Stimulated activated CD8-positive, alpha-beta memory T cell treated with anti-CD3 and anti-CD28 coated beads, Interleukin-4, amount 100 ng/mL, for 24 hours (primary cell): ENCODE results near the gene RABGAP1L.
"Not testable (repeated sequence)": the region's sequence is repeated elsewhere in the genome, so short reads cannot be mapped to it uniquely, and the experiment has no call there.

Experiments used
- DNase-seq: peaks from one replicate; pipeline ENCODE4 v3.0.0-alpha.2; 2020; ENCODE audit warnings: low read depth

Gene RABGAP1L

DNA sequence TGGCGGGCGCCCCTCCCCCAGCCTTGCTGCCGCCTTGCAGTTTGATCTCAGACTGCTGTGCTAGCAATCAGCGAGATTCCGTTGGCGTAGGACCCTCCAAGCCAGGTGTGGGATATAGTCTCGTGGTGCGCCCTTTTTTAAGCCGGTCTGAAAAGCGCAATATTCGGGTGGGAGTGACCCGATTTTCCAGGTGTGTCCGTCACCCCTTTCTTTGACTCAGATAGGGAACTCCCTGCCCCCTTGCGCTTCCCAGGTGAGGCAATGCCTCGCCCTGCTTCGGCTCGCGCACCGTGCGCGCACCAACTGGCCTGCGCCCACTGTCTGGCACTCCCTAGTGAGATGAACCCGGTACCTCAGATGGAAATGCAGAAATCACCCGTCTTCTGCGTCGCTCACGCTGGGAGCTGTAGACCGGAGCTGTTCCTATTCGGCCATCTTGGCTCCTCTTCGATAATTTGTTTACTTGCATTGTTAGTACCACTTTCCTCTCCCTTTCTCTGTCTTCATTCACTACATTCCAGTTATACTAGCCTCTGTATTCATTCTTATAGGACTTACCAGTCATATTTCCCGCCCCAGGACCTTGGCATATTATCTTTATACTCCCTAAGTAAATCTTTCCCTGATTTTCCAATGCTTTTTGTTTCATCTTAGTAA is 79.7 kb downstream of the RABGAP1L start:
- DNase-seq, result not testable (repeated sequence)

- DNase-seq, result no peak
Observed at GRCh38 chr1:174239541-174239940, 80.2 kb downstream of the RABGAP1L start.

DNA sequence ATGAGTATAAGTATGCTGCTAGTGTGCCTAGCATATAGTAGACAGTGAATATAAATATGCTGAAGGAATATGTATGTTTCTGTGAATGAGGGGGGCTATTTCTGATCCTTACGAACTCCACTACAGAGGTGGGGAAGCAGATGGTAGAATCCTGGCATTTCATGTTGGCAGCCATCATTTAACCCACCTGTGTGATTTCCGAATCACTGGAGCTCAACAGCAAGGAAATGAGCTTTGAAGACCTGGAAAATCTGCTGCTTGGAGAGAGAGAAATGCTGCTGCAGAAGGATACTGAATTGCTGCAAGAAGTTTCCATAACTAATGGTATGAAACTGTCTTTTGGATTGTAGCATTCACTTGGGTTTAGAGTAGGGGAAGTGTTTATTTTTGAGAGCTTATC is 83.5 kb downstream of the RABGAP1L start:
- DNase-seq, result no peak

DNA sequence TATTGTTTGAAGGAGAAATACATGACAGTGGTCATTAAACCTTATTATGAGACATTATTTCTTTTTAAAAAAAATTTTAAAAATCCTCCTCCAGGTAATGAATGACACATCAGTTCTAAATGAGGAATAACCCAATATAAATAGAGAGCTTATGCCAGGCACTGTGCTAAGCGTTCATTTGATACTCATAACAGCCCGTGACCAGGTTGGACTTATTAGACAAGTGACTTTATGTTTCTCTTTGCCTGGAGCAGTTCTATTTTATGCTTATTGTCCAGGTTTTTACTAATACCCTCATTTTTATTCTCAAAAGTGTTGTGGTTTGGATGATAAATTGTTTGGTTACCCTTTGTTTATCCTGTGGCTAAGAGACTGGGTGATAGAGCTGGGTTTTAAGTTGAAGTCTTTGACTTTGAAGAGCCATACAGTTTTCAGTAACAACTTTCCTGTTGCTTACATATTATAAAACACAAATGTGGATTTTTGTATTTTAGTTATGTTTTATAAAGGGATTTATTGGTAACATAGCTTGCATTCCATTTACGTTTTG is 84.2 kb downstream of the RABGAP1L start:
- DNase-seq, result no peak

- no peak for DNase-seq
Observed at GRCh38 chr1:174244017-174244416, 84.7 kb downstream of the RABGAP1L start.

DNA sequence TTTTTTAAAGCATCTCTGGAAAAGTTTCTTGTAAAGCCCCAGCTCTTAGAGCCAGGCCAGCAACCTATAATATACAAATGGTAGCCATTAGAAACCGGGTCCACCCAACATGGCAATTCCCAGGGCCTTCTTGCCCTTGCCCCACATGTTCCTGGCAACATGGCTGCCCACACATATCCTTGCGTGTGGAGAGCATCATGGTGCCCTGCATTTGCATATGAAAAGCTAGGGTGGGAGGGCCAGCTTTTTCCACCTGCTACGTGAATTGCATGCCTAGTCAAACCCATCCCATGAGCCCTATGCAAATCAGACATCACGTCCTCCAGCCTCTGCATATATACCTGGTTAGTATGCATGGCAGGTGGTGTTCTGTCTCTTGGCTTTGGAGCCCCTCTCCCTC is 88.2 kb downstream of the RABGAP1L start:
- DNase-seq, result no peak

GRCh38 chr1:174248041-174248440 is 88.7 kb downstream of the RABGAP1L start:
- no peak for DNase-seq

DNA sequence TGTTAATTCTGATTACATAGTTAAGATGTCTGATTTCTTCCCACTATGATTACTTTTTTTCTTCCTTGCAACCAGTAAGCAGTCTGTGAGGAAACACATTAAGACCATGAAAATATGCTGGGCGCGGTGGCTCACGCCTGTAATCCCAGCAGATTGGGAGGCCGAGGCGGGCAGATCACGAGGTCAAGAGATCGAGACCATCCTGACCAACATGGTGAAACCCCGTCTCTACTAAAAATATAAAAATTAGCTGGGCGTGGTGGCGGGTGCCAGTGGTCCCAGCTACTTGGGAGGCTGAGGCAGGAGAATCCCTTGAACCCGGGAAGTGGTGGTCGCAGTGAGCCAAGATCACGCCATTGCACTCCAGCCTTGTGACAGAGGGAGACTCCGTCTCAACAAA is 97.1 kb downstream of the RABGAP1L start:
- not testable (repeated sequence) for DNase-seq

GRCh38 chr1:174258148-174258550 is 98.8 kb downstream of the RABGAP1L start:
- peak; percentile 18 for DNase-seq

DNA sequence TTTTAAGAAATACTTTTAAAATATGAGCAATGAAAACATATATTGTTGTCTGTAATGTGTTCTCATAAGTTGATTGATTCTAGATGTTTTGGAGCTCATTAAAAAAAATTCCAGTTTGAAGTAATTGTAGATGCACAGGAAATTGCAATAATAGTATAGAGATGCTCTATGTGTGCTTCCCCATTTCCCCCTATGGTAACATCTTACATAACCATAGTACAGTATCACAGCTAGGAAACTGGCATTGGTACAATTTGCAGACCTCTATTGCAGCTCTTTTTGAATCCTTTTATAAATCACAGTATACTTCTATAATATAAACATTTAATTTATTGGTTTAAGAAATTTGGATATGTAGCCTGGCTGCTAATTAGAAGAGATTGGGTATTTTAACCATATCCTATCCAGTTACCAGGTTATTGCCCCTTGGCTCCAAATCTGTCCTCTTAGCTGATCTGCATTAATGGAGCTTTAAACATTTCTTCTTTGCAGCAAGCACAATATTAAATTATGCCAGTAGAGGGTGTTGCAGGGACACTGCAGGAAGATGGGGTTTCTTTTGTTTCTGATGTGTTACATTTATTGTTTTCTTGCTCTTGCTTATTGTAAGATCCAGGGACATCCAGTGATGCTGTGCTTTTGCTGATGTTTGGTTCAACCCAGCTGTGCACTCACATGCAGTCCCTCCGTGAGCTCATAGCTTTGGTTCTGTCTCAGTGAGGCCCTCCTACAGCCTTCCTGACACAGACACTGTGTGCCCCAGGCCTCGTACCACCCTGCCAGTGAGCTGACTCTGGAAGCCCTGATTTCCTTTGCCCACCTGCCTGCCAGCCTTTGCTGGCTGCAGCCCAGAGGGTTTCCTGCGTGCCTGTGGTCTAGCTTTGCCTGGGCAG is 103.3 kb downstream of the RABGAP1L start:
- no peak for DNase-seq

- no peak for DNase-seq
Observed at GRCh38 chr1:174265282-174265681, 106.0 kb downstream of the RABGAP1L start.

DNA sequence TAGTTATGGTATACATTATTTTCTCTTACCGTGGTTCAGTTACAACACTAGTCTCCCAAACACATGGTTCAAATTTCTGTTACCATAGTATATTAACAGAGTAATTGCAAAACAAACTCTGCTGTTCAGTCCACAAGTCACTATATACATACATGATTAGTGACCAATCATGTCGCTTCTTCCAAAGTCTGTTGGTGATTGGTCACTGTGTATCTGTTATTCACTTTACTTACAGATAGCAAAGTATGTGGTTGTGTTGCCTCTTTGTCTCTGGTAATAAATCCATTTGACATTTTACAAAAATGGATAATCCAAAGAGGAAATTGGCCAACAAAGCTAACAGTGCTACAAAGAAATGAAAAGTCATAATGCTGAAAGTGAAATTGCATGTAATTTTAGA is 107.2 kb downstream of the RABGAP1L start:
- no peak for DNase-seq

DNA sequence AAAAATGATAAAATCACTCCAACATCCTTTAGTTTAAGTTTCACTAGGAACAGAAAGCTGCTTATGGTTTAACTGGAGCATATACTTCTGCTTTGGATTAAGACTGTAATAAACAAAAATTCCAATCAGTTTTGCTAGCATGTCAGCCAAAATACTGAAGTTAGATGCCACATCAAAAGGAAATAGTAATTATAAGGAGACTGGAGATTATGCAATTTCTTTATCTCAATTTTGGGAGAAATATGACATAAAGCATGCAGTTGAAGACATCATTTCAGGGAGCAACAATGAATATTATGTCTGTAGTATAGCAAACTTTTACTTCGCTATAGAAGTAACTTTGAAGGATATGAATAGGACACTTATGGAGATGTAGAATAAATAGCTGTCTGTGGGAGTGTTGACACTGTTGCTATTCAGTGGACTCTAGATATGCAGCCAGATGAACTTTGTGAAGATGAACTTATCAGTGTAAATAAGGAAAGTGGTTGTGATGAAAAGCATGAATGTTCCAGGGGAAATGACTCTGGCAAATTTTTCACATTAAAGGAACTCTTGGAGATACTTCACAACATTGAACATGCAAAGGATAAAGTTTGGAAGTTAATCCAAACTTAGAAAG is 107.8 kb downstream of the RABGAP1L start:
- no peak for DNase-seq

DNA sequence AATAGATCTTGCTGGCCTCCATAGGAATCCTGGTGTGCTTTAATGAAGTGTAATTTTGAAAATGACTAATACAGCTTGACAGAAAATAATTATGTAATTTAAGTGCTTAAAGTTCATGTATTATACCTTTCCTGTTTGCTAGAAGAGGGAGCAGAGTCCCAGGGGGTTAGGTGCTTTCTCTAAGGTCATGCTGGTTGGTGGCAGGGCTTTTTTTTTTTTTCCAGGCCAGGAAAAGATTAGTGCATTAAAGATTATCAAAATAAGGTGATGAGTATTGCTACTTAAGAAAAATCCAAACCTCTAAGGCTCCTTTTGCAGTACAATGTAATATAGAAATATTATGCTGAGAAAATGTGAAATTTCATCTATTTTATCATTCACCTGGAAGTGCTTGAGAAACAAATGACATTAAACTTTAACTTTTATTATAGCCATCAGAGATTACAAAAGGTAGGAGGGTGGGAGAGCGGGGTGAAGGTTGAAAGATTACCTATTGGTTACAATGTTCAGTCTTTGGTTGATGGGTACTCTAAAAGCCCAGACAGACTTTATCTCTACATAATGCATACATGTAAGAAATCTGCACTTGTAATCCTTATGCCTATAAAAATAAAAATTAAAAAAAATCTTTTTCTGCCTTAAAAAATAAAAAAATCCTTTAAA is 110.8 kb downstream of the RABGAP1L start:
- DNase-seq, result no peak

GRCh38 chr1:174273190-174273589 is 113.9 kb downstream of the RABGAP1L start:
- DNase-seq, result no peak

- DNase-seq, result no peak
Observed at GRCh38 chr1:174273776-174274175, 114.5 kb downstream of the RABGAP1L start.

GRCh38 chr1:174274452-174274851 is 115.1 kb downstream of the RABGAP1L start:
- DNase-seq, result no peak

- DNase-seq, result no peak
Observed at GRCh38 chr1:174274884-174275283, 115.6 kb downstream of the RABGAP1L start.

- DNase-seq, result no peak
Observed at GRCh38 chr1:174276087-174276486, 116.8 kb downstream of the RABGAP1L start.

DNA sequence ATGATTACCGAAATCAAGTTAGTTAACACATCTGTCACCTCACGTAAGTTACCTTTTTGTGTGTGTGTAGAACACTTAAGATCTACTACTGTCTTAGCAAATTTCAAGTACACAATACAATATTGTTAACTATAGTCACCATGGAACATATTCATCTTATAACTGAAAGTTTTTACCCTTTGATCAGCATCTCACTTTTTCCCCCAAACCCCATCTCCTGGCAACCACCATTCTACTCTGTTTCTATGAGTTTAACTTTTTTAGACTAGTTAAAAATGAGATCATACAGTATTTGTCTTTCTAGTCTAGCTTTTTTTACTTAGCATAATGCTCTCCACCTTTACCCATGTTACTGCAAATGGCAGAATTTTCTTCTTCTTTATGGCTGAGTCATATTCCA is 124.7 kb downstream of the RABGAP1L start:
- DNase-seq, result no peak

DNA sequence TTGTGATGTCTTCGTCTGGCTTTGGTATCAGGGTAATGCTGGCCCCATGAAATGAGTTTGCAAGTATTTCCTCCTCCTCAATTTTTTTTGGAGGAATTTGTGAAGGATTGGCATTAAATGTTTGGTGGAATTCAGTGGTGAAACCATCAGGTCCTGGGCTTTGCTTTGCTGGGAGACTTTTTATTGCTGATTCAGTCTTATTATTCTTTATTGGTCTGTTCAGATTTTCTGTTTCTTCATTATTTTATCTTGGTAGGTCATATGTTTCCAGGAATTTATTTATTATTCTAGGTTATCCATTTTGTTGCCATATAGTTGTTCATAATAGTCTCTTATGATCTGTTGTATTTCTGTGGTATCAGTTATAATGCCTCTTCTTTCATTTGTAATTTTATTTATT is 126.7 kb downstream of the RABGAP1L start:
- DNase-seq, result no peak

DNA sequence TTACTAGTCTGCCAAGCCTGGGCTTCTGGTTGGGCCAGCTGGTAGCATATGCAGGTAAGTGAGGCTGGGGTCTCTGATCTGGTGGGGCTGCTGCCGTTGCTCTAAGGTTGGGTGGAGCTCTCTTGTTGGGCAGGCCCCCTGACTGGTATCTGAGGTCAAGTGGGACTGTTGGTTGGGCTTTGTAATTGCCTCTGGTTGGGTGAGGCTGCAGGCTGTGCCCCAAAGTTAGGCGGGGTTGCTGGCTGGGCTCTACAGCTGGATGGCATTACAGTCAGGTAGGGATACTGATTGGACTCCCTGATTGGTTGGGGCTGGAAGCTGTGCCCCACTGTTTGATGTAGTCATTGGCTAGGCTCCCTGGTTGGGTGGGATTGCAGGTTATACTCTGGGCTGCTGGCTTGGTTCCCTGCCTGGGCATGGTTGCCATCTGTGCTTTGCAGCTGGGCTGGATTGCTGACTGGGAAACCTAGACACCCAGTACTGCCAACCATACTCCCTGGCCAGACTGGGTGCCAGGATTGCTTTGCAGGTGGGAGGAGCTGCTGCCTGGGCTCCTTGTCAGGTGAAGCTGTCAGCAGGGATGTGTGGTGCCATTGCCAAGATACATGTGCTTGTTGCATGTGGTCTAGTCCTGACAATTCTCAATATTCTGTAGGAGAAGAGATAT is 130.5 kb downstream of the RABGAP1L start:
- no peak for DNase-seq
